RWPE2 (cell line): ENCODE data around the gene BMP7.
A peak's percentile ranks its signal among the peaks of the same experiment; 100 is the strongest.

Experiments
- ATAC-seq: fragments of 200-7000 bp; cut with Tn5 transposase; 3 replicates; pipeline ENCODE4 v1.9.1; 2021; ENCODE audit warnings: low read depth
- DNase-seq: peaks from one replicate; pipeline ENCODE4 v3.0.0-alpha.2; 2020; ENCODE audit warnings: low spot score
- H3K27ac ChIP-seq: fragments of 450-650 bp; 2 replicates; pipeline ENCODE4 v1.5.1; 2017; ENCODE audit warnings: mild to moderate bottlenecking; ENCODE audit not compliant: poor library complexity, severe bottlenecking
- H3K27me3 ChIP-seq: fragments of 250-450 bp; sonication (Bioruptor Pico); 2 replicates; pipeline ENCODE4 v1.5.1; 2021; ENCODE audit warnings: mild to moderate bottlenecking, moderate library complexity; ENCODE audit not compliant: insufficient read depth, poor library complexity, severe bottlenecking
- H3K36me3 ChIP-seq: fragments of 250-450 bp; sonication (Bioruptor Pico); 2 replicates; pipeline ENCODE4 v1.5.1; 2020; ENCODE audit warnings: low read depth, mild to moderate bottlenecking, moderate library complexity
- H3K4me1 ChIP-seq: fragments of 250-450 bp; sonication (Bioruptor Pico); 2 replicates; pipeline ENCODE4 v1.5.1; 2021; ENCODE audit warnings: mild to moderate bottlenecking, moderate library complexity; ENCODE audit not compliant: insufficient read depth, poor library complexity, severe bottlenecking
- H3K4me3 ChIP-seq: fragments of 250-450 bp; sonication (Bioruptor Pico); 2 replicates; pipeline ENCODE4 v1.5.1; 2021; ENCODE audit warnings: mild to moderate bottlenecking, moderate library complexity; ENCODE audit not compliant: severe bottlenecking
- H3K9me3 ChIP-seq: fragments of 250-450 bp; sonication (Bioruptor Pico); 2 replicates; pipeline ENCODE4 v1.5.1; 2021; ENCODE audit warnings: mild to moderate bottlenecking, moderate library complexity; ENCODE audit not compliant: severe bottlenecking
- CTCF ChIP-seq: fragments of 450-650 bp; IDR thresholded peaks from one replicate; pipeline ENCODE4 v1.5.1; 2017; ENCODE audit warnings: mild to moderate bottlenecking, moderate library complexity; ENCODE audit not compliant: poor library complexity, severe bottlenecking

The BMP7 gene

GRCh38 chr20:57180387-57180786, 86.1 kb downstream of the BMP7 start:
- ATAC-seq (no peak), DNase-seq (no peak)
- TF ChIP-seq CTCF, result no peak
- H3K36me3 ChIP-seq, result no peaks in the 10 kb centered on the region
- no peaks in the 10 kb centered on the region for H3K9me3 ChIP-seq
- no peak overlapping the region for H3K27ac ChIP-seq
- H3K4me3 ChIP-seq, result no peak overlapping the region
- no peaks in the 10 kb centered on the region for H3K27me3 ChIP-seq
- peaks cover 10% of the 10 kb centered on the region for H3K4me1 ChIP-seq

DNA sequence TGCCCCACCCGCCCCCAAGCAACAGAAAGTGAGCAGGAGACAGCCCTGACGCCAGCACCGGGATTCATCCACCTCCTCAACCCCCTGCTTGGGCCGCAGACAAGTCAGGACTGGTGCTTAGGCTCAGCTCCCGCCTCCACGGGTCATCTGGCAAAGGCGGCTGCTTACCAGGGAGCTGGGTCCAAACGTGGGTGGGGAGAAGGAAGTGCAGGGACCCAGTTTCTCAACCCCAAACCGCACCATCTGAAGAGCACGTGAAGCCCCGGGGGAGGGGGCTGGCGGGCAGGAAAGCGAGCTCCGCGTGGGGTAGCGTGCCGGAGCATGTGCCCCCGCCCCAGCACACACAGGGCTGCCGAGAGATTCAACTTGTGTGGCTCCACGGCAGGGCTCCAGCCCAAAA, 87.2 kb downstream of the BMP7 start:
- no peak overlapping the region for H3K27ac ChIP-seq
- peaks cover 10% of the 10 kb centered on the region for H3K4me1 ChIP-seq
- no peaks in the 10 kb centered on the region for H3K9me3 ChIP-seq
- peak; percentile 94 for DNase-seq
- no peak for TF ChIP-seq CTCF
- ATAC-seq, result peak; percentile 87
- H3K4me3 ChIP-seq, result no peak overlapping the region
- no peaks in the 10 kb centered on the region for H3K36me3 ChIP-seq
- no peaks in the 10 kb centered on the region for H3K27me3 ChIP-seq

GRCh38 chr20:57178582-57179111, 87.8 kb downstream of the BMP7 start:
- Histone ChIP-seq H3K4me1 (peaks cover 10% of the 10 kb centered on the region), H3K36me3 (no peaks in the 10 kb centered on the region), H3K4me3 (no peak overlapping the region), H3K9me3 (no peaks in the 10 kb centered on the region), H3K27ac (no peak overlapping the region), H3K27me3 (no peaks in the 10 kb centered on the region)
- TF ChIP-seq CTCF, result no peak
- no peak for ATAC-seq
- no peak for DNase-seq

GRCh38 chr20:57177636-57178280, 88.7 kb downstream of the BMP7 start:
- Histone ChIP-seq H3K36me3 (no peaks in the 10 kb centered on the region), H3K9me3 (no peaks in the 10 kb centered on the region), H3K4me1 (peaks cover 10% of the 10 kb centered on the region), H3K27ac (no peak overlapping the region), H3K27me3 (no peaks in the 10 kb centered on the region), H3K4me3 (no peak overlapping the region)
- TF ChIP-seq CTCF, result no peak
- ATAC-seq, result no peak
- no peak for DNase-seq

- Histone ChIP-seq H3K4me3 (no peak overlapping the region), H3K4me1 (peaks cover 10% of the 10 kb centered on the region), H3K9me3 (no peaks in the 10 kb centered on the region), H3K36me3 (no peaks in the 10 kb centered on the region), H3K27ac (no peak overlapping the region), H3K27me3 (no peaks in the 10 kb centered on the region)
- DNase-seq, result no peak
- no peak for ATAC-seq
- TF ChIP-seq CTCF, result no peak
Observed at GRCh38 chr20:57176842-57177241, 89.6 kb downstream of the BMP7 start.
